ENCODE measurements around the gene OR5D16. TPM values are rescaled to one million over a fixed set of nuclear protein-coding genes. Genes with fewer than 3 reads are reported as not detected.

OR5D16 gene
- total RNA-seq, 3 donors from 2014 or later (not counting 1 experiment from before 2014, with no cell fraction given): not detected

- Histone ChIP-seq H3K4me3 (ENCODE audit: low read length) (no peak overlapping the region), H3K4me1 (ENCODE audit: control insufficient read depth, insufficient read depth, low read length) (no peaks in the 10 kb centered on the region), H3K9me3 (ENCODE audit: control insufficient read depth, insufficient read depth, low read length) (peaks cover 9% of the 10 kb centered on the region), H3K36me3 (ENCODE audit: control insufficient read depth, insufficient read depth, low read length) (no peaks in the 10 kb centered on the region), H3K27ac (ENCODE audit: low read length) (no peak overlapping the region), H3K27me3 (ENCODE audit: control insufficient read depth, insufficient read depth, low read length) (no peaks in the 10 kb centered on the region)
- Mint-ChIP-seq H3K27ac (no peak overlapping the region), H3K27me3 (ENCODE audit: low read depth in 2 of 2) (no peaks in the 10 kb centered on the region), H3K36me3 (peaks cover 15% of the 10 kb centered on the region), H3K4me3 (no peak overlapping the region), H3K4me1 (no peaks in the 10 kb centered on the region), H3K9me3 (peaks cover 12 to 23% of the 10 kb centered on the region in 2 donors)
- 100% methylated on average over 1 of the region's 1 CpG for whole genome bisulfite sequencing (ENCODE audit: insufficient coverage)
- TF ChIP-seq CTCF (IDR thresholded peaks at IDR 0.05): no peak
- DNase-seq (no peak), ATAC-seq (no peak)
- intact Hi-C loops (cut with micrococcal nuclease): no loop called here
Measured at GRCh38 chr11:55806248-55806647, 32.3 kb upstream of the OR5D16 start.

- no peak for TF ChIP-seq CTCF (IDR thresholded peaks at IDR 0.05)
- intact Hi-C loops (cut with micrococcal nuclease): no loop called here
- no CpG with 5 or more reads among the region's 1 CpG for WGBS (ENCODE audit: insufficient coverage)
- H3K4me3 Mint-ChIP-seq: no peak within 1 kb of the TSS
- Histone ChIP-seq H3K4me3 (ENCODE audit: low read length) (no peak within 1 kb of the TSS), H3K9me3 (ENCODE audit: control insufficient read depth, insufficient read depth, low read length) (peaks cover 9% of the 10 kb centered on the region), H3K4me1 (ENCODE audit: control insufficient read depth, insufficient read depth, low read length) (no peaks in the 10 kb centered on the region), H3K27me3 (ENCODE audit: control insufficient read depth, insufficient read depth, low read length) (no peaks in the 10 kb centered on the region), H3K36me3 (ENCODE audit: control insufficient read depth, insufficient read depth, low read length) (no peaks in the 10 kb centered on the region), H3K27ac (ENCODE audit: low read length) (no peak within 1 kb of the TSS)
- peaks cover 14 to 22% of the 10 kb centered on the region in 2 donors for H3K9me3 Mint-ChIP-seq
- H3K27ac Mint-ChIP-seq: no peak within 1 kb of the TSS
- H3K36me3 Mint-ChIP-seq: peaks cover 18% of the 10 kb centered on the region
- DNase-seq (no peak), ATAC-seq (no peak)
- H3K27me3 Mint-ChIP-seq (ENCODE audit: low read depth in 2 of 2): no peaks in the 10 kb centered on the region
- H3K4me1 Mint-ChIP-seq: no peaks in the 10 kb centered on the region
Measured at GRCh38 chr11:55811067-55811466, 27.5 kb upstream of the OR5D16 start, which contains the start of gene OR5L1. OR5L1 (plus strand) TSS chr11:55811367; CDS start chr11:55811467, 100 bp downstream.

DNA sequence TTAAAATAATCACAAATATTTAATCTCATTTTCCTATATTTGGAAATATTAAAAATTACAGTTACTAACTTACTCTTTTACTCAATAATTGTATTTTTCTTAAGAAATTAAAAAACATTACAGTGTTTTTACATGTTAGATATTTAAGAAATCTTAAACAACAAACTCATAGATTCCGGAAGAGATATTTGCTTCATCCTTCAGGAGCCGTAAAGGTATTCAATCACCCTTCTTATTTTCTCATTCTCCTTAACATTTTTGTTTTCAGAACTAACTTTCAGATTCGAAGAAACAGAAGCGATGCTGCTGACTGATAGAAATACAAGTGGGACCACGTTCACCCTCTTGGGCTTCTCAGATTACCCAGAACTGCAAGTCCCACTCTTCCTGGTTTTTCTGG is 19.2 kb upstream of the OR5D16 start, which contains the start of gene OR5D18:
OR5D18 (plus strand) TSS at position 301 of the 400 bp plus-strand sequence; CDS start at position 301, 0 bp downstream.
- Mint-ChIP-seq H3K27ac (no peak within 1 kb of the TSS), H3K4me1 (no peaks in the 10 kb centered on the region), H3K36me3 (peaks cover 36% of the 10 kb centered on the region), H3K27me3 (ENCODE audit: low read depth in 2 of 2) (no peaks in the 10 kb centered on the region), H3K4me3 (no peak within 1 kb of the TSS), H3K9me3 (peaks cover 19 to 20% of the 10 kb centered on the region in 2 donors)
- intact Hi-C loops (cut with micrococcal nuclease): no loop called here
- WGBS (ENCODE audit: insufficient coverage): 76% methylated on average over 5 of the region's 5 CpGs
- no peaks in the 10 kb centered on the region for H3K27me3 ChIP-seq (ENCODE audit: control insufficient read depth, insufficient read depth, low read length)
- H3K9me3 ChIP-seq (ENCODE audit: control insufficient read depth, insufficient read depth, low read length): peaks cover 2% of the 10 kb centered on the region
- no peaks in the 10 kb centered on the region for H3K4me1 ChIP-seq (ENCODE audit: control insufficient read depth, insufficient read depth, low read length)
- H3K27ac ChIP-seq (ENCODE audit: low read length): no peak within 1 kb of the TSS
- H3K36me3 ChIP-seq (ENCODE audit: control insufficient read depth, insufficient read depth, low read length): no peaks in the 10 kb centered on the region
- TF ChIP-seq CTCF (IDR thresholded peaks at IDR 0.05): no peak
- DNase-seq (no peak), ATAC-seq (no peak)
- H3K4me3 ChIP-seq (ENCODE audit: low read length): no peak within 1 kb of the TSS

DNA sequence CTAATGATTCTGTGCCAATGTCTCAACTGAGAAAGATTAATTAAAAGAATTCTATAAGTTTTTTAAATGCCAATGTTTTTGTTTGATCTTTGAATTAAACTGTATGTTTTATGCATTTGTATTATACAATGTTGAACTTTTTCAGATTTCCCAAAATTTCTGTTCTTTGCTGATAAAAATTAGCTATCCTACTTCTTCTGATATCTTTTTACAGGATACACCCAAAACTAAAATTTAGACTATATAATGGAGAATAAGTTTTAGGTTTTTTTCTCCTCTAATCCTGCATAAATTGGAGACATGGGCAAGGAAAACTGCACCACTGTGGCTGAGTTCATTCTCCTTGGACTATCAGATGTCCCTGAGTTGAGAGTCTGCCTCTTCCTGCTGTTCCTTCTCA is 11.6 kb upstream of the OR5D16 start, which contains the start of gene OR5L2:
OR5L2 (plus strand) TSS at position 301 of the 400 bp plus-strand sequence; CDS start at position 301, 0 bp downstream.
- no peak within 1 kb of the TSS for H3K27ac Mint-ChIP-seq

More for the DNA sequence above, 11.6 kb upstream of the OR5D16 start, which contains the start of gene OR5L2:
- H3K9me3 ChIP-seq (ENCODE audit: control insufficient read depth, insufficient read depth, low read length): peaks cover 6% of the 10 kb centered on the region
- Mint-ChIP-seq H3K4me1 (no peaks in the 10 kb centered on the region), H3K36me3 (no peaks in the 10 kb centered on the region), H3K27me3 (ENCODE audit: low read depth in 2 of 2) (no peaks in the 10 kb centered on the region), H3K9me3 (peaks cover 10 to 21% of the 10 kb centered on the region in 2 donors), H3K4me3 (no peak within 1 kb of the TSS)
- no peak within 1 kb of the TSS for H3K27ac ChIP-seq (ENCODE audit: low read length)
- intact Hi-C loops (cut with micrococcal nuclease): no loop called here
- H3K4me1 ChIP-seq (ENCODE audit: control insufficient read depth, insufficient read depth, low read length): no peaks in the 10 kb centered on the region
- no peak for ATAC-seq
- H3K4me3 ChIP-seq (ENCODE audit: low read length): no peak within 1 kb of the TSS
- no peaks in the 10 kb centered on the region for H3K27me3 ChIP-seq (ENCODE audit: control insufficient read depth, insufficient read depth, low read length)
- no peaks in the 10 kb centered on the region for H3K36me3 ChIP-seq (ENCODE audit: control insufficient read depth, insufficient read depth, low read length)
- no peak for TF ChIP-seq CTCF (IDR thresholded peaks at IDR 0.05)
- DNase-seq: no peak
